ENCODE data around the gene UBAC2.
"Not testable (repeated sequence)": the region's sequence is repeated elsewhere in the genome, so short reads cannot be mapped to it uniquely, and the experiment has no call there.

Gene UBAC2

DNA sequence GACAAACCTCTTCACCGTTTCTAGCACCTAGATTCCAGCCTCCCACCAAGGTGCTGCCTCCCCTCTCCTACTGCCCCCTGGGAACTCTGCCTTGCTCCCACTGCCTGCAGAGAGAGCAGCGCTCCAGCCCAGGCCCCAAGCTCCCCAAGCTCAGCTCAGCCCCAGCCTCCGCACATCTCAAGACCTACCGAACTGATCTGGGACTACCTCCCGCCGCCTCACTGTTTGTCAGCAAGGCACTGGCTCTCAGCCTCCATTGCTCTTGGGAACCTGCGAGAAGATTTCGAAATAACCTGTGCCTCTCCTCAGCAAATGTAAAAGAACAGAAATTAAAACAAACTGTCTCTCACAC, 198.9 kb downstream of the UBAC2 start:
- no peak for DNase-seq

DNA sequence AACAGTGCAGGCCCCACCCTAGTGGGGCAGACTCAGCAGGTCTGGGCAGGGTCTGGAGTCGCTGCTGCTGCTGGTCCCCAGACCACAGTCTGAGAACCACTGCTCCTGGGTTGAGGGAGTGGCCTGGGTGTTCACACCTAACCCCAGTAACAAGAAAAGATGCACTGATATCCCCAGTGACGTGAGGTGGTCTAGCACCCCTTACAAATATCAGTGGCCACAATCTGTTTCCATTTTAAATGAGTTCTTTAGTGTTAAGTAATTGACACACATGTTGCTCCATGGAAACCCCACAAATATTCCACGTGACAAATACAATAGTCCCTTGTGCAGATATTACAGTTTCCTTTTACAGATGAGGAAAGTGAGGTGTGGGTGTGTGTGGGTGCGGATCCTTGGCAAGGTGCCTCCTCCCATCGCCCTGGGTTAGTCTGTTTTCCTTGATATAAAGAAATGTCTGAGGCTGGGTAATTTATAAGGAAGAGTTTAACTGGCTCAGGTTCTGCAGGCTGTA, 202.9 kb downstream of the UBAC2 start:
- no peak for DNase-seq

DNA sequence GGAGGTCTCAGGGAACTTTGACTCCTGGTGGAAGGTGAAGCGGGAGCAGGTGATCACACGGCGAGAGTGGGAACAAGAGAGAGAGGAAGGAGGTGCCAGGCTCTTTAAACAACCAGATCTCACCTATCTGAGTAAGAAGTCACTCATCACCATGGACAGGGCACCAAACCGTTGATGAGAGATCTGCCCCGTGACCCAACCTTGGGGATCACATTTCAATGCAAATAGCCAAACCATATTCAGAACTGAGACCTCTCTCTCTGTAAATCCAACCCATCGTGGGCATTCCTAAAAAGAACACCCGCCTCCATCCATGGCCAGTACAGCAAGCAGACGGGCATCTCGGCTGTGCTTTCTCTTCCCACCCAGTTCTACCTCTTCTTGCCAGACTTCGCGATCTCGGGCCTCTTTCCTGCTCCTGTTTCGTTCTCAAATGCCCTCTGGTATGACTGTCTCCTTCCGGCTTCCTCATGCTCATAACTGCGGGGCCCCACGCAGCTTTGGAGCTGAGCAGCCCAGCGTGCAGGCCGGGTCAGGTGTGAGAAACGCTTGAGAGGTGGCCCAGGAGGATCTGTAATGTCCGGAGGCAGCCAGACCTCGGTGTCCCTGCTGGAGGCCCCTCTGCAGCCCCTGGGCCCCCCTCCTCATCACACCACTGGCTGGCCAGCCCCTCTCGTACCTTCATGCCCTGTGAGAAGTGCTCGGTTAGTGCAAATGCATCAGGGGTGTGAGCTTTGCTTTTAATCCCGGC, 203.5 kb downstream of the UBAC2 start:
- DNase-seq = no peak

DNA sequence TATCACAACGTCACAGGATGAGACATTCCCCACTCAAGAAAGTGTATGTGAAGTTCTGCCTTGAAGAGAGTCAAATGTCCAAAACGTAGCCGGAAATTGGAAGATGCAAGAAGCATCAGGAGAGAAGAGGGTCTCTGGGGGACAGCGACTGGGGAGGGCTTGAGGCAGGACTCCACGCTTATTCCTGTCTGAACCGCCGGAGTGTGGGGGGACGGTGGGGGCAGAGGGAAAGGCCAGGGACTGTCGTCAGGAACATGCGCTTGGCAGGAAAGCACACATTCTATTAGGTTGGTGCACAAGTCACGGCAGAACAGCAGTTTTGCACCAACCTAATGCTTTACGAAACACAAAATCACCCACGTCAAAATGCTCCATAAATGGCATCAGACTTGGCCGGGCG, 205.3 kb downstream of the UBAC2 start:
- no peak for DNase-seq

DNA sequence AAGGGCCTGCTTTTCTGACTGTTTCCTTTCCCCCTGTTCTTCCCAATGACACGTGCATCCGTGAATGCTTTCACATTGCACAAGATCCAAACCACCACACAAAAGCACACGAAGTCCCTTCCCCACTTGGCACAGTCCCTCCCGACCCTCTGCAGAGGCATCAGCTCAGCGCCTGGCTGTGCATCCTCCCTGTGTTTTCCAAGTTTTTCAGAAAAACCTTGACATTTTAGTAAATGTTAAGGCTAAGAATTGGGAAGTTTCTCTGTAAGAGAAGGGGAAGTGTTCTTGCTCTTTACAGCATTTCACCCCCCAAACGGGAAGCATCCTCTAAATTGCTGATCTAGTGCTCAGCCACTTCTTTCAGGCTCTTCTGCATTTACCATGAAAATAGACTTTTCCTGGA, 206.1 kb downstream of the UBAC2 start:
- no peak for DNase-seq

DNA sequence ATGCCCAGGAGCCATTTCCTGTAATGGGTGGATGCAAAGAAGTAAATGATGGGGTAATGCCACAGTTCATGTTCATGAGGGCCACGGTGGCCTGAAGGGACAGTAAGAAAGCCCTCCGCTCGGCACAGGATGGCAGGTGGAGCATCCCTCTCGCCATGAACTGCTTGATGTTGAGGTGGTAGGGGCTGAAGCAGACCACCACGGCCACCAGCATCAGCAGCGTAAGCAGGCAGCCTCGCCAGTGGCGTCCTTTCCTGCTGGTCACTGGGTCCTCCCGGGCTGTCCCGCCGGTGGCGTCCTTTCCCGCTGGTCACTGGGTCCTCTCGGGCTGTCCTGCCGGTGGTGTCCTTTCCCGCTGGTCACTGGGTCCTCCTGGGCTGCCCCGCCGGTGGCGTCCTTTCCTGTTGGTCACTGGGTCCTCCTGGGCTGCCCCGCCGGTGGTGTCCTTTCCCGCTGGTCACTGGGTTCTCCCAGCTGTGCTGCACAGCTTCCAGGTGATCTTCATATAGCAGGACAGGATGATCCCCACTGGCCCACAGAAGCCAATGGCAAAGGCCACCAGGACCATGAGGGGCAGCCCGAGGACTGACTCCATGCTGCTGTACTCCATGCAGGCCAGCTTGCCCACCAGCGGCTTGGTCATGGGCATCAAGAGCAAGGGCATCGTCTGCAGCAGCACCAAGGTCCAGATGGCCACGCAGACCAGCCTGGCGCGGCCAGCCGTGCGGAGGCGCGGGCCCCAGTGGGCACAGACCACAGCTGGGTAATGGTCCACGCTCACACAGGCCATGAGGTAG, 207.4 kb downstream of the UBAC2 start:
- no peak for DNase-seq

DNA sequence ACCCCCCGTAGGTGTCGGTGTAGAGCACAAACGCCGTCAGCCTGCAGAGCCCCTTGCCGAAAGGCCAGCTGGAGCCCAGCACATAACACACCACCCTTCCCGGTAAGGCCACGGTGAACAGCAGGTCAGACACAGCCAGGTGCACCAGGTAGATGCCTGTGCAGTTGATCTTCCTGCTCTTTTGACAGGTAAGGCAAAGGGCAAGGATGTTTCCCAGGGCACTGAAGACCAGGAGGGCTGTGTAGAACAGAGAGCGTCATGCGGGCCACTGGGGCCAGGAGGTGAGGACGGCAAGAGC, 208.0 kb downstream of the UBAC2 start:
- DNase-seq = no peak

DNA sequence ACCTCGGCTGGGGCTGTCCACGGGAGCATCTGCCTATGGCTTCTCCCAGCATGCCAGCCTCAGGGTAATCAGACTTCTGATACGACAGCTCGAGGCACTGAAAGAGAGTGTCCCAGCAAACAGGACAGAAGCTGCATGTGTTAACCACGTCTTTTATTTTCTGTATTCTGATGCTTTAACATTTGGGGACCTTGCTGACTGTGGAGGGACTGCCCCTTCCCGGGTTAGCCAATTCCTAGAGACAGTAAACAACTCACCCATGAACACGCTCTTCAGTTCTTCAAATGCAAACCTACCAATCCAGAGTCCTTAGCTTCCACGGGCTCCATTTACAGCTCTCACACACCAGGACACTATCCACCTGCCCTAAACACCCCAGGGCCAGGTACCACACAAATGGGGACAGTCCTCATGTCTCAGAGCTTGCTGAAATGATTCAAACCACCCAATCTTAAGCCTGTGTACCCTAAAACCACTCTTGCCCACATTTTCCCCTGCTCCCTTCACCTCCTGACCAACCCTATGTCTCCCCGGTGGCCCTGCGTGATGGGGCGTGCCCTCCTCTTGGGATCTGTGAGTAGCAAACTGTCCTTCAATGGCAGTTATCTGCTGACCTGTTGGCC, 208.9 kb downstream of the UBAC2 start:
- DNase-seq = not testable (repeated sequence)

DNA sequence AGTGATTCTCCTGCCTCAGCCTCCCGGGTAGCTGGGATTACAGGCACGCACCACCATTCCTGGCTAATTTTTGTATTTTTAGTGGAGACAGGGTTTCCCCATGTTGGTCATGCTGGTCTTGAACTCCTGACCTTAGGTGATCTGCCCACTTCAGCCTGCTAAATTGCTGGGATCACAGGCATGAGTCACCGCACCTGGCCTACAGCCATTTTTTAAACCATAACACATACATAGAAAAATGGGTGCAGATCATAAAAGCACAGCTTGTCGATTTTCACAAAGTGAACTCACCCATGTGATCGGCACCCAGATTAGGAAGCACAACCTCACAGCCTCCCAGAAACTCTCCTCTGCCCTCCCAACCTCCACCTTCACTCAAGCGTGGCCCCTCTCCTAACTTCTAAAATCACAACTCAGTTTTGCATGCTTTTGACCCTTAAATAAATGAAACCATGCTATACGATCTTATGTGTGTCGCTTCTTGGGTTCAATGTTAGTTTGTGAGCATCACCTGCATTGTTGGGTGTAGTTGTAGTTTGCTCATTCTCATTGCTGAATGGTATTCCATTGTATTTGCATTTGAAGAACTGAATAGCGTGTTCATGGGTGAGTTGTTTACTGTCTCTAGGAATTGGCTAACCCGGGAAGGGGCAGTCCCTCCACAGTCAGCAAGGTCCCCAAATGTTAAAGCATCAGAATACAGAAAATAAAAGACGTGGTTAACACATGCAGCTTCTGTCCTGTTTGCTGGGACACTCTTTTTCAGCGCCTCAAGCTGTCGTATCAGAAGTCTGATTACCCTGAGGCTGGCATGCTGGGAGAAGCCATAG, 210.2 kb downstream of the UBAC2 start:
- not testable (repeated sequence) for DNase-seq

DNA sequence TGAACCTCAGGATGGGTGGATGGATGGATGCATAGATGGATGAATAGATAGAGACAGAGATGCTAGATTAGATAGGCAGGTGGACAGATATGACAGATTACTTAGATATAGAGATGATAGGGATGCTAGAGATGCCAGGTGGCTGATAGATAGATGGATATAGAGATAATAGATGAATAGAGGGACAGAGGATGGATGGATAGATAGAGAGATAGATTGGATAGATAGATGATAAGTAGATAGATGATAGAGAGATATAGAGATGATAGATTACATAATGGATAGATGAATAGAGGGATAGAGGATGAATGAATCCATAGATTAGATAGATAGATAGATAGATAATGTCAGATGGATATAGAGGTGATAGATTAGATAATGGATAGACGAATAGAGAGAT, 212.2 kb downstream of the UBAC2 start:
- no peak for DNase-seq

DNA sequence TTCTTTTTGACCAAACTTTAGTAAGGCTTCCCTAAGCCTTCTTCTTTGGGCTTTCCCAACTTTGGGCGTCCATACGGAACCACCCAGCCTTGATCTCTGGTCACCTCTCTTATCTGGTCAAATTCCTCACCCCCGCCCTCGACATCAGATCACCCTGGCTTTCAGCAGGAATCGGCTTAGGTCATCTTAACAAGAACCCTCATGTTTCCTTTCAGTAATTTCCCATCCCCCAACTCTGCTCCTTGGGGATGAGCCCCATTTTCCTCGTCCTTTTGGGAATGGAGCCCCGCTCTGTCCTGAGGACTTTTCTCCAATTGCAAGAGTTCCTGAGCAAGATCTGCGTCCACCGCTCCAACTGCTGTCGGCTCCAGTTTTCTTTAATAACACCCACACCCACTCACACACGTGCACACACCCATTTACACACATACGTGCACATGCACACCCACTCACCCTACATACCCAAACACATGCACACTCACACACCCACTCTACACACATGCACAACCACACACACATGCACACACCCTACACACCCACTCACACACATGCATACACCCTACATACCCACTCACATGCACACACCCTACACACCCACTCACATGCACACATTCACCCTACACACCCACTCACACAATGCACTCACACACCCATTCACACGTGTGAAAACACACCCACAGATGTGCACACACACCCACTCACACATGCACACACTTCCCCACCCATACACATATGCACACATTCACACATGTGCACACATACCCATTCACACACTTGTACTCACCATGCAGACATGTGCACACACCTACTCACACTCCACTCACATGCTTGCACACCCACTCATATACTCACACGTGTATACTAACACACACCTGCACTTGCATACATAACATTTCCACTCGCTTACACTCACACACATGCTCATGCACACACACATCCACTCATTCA, 213.7 kb downstream of the UBAC2 start:
- no peak for DNase-seq

DNA sequence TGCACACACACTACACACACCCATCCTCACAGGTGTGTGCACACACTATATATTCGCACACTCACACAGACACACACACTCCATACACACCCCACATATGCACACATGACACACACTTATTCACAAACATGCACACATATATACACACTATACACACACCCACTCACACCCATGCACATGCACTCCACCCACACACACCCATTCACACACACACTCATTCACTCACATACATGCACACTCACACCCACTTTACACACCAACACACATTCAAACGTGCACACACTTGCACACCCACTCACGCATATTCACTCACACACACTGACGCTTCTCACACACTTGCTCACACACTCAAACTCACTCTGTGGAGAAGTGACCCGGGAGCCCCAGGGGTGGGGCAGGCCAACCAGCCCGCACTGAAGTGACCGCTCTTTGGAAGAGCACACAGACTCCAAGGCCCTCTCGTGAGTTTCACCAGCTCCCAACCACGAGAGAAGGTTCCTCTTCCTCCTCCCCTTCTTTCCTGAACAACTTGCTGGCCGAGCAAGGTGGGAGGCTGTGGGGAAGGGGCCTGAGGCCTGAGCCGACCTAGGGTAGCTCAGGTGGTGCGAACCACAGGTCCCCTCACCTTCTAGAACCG, 214.5 kb downstream of the UBAC2 start:
- no peak for DNase-seq

DNA sequence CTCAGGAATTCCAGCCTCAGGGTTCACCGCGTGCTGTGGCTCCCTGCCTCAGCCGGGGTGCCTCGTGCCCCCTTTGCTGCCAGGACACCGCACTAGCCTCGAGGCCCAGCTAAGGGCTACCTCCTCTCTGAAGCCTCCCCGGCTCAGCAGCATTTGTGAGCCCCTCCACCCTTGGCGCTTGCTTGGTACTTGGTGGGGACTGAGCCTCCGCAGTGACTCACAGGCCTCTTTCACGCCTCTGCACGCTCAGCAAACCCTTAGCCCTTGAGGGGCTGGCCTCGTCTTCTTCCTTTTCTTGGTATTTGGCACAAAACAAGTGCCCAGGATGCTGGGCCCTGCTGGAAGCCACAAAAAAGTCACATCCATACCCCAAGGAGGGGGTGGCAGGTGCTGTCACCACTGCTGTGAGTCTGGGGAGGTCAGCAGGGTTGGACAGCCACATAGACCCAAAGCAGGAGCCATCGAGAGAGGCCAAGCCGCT, 215.2 kb downstream of the UBAC2 start:
- DNase-seq = no peak

DNA sequence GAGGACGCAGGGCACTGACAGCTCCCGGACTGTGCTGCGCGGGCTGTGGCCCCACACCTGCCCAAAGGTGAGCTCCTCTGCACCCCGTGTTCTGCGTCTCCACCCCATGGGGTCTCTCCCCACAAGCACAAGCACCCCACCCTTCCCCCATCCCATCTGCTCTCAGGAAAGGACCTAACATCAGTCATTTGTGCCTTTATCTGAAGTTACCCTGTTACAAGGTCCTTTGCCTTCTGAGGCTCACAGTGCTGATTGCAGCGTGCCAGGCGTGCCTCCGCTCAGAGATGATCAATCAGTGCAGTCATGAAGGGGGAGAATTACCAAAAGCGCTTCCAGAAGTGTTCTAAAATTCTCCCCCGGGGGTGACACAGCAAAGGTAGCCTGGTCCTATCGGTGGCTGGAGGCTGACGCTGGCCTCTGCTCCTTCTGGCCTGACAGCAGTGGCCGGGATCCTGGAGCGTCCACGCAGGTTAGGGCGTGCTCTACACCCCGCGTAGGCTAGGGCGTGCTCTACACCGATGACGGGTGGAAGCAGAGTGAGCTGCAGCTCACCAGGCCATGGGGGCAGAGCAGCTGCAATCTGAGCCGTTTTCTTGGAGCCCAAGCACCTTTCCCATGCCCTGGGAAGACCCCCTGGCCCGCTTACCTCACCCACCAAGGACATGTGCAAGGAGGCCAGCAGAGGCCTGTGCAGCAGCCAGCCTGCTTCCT, 215.9 kb downstream of the UBAC2 start:
- no peak for DNase-seq

DNA sequence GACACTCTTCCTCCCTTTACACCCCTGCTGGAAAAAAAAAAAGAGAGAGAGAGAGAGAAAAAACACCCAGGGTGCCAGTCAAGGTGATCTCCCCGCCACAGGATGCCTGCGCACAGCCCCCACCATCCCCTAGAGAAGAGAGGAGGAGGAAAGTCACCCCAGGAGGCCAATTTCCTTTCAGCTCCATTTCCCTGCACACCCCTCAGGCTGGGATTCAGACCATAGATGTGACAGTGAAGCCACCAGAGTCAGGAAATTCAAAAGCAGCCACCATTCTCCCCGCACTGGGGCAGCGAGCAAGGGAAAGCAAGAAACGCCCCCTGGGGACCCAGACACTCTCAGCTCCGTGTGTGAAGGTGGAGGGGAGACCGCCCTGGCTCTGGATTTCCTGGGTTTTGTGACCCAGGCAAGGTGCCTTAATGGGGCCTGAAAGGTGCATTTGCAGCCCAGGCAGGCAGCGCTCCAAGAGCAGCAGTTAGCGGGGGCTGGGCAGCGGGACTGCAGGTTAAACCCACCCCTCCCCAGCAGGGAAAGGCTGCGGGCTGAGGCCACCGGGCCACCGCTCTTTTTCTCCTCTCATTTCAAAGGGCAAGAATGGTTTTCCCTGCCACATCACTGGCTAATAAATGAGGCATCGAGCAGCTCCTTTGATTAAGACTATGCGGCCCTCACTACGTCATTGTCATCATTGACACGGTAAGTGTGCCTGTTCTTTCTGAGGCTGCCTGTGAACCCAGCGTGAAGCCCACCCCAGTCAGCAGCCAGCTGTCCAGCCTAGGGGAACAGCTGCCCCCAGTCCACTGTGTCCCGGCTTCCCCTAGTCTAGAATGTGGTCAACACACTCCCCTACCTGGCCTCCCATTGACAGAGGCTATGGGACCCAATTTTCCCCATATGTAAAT, 216.8 kb downstream of the UBAC2 start:
- DNase-seq = no peak

DNA sequence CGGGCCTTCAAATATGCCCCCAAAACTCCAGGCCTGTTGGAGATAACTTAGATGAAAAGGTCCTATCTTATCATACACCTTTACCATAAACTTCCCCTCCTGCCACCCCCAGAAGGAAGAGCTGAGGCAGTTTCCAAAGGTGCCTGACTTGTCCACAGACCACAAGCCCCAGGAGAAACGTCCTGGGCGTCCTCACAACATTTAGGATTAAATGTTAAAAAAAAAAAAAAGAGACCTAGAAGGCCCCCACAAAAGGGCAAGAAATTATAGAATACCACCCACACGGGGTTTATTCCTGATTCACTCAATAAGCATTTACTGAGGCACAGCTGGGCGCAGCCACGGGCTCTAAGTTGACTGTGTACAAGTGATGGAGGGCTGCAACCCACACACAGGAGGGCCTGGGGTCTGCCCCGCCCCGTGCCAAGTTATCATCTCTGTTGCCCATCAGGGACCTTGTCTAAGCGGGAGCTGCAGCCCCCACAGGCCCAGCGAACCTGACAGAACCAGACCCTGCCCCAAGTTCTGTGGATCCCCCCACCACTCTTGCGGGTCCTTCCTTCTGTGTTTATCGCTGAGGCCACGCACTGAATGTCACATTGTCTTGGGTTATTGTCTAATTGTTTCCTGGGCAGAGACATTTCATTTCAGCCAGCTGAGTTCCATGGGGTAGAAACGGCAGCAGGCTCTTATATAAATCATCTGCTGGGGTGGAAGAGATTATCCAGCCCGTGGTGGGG, 217.6 kb downstream of the UBAC2 start:
- no peak for DNase-seq

DNA sequence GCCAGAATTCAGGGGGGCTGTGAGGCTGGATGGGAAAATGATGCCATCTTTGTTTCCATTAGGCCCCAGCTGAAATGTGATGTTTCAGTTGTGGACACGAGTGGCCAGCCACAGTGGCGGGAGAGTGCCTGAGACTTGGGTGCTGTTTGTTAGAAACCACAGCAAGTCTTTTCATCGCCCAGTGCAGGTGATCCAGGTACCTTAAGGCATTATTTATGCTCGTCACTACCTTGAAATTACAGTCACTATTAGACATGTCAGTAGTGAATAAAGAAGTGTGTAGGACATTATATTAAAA, 218.1 kb downstream of the UBAC2 start:
- no peak for DNase-seq

DNA sequence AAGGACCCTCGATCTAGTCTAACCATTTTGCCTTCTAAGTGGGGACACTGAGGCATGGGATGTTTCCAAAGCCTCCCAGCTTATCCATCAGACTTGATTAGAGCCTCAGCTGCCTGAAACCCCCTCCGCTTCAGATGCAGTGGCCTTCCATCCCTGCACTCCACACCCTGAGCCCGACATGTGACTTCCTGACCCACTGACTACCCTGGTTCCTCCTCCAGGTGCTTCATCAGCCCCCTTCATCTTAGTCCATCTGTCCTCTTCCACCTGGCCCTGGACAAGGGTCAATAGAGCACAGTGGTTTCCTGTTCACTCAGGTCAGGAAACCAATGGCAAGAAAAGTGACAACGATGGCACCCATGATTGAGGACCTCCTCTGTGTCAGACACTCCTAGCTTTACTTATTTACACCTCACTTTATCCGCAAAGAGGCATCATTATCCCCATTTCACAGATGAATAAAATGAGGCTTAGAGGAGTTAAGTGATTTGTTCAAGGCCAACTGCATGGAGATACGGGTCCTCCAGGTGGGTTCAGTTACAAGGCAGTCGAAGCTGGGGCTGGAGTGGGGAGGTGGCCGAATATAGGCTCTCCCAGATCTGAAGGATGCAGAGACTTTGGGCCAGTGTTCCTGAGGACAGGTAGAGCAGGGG, 219.1 kb downstream of the UBAC2 start:
- no peak for DNase-seq
